ENCODE measurements around the gene SLC25A26. TPM values are rescaled to one million over a fixed set of nuclear protein-coding genes. Genes with fewer than 3 reads are reported as not detected.
A peak's percentile ranks its signal among the peaks of the same experiment; 100 is the strongest.

SLC25A26 gene
- total and polyA plus RNA-seq, 7 donors, result 17.8 to 42.8 (median 22.4) TPM

- H3K36me3 ChIP-seq, result peaks cover 0 to 38% (median 7%) of the 10 kb centered on the region in 4 donors
- TF ChIP-seq CTCF (IDR thresholded peaks at IDR 0.05) (peak in 3 of 4 experiments; percentile 17 to 40 (median 40)), EP300 (IDR thresholded peaks at IDR 0.05) (no peak), POLR2A (IDR thresholded peaks at IDR 0.05) (no peak), POLR2AphosphoS5 (IDR thresholded peaks at IDR 0.05) (no peak)
- 45 to 77% methylated on average over 18 of the region's 18 CpGs for WGBS, 2 donors
- H3K27me3 ChIP-seq, result no peaks in the 10 kb centered on the region
- DNase-seq, result no peak
- no peak overlapping the region for H3K4me3 ChIP-seq
- peaks cover 0 to 24% (median 18%) of the 10 kb centered on the region in 4 donors for H3K4me1 ChIP-seq
- peak overlapping the region in 3 of 4 donors; percentile 40 to 54 (median 52) for H3K27ac ChIP-seq
- H3K9me3 ChIP-seq, result no peaks in the 10 kb centered on the region
- intact Hi-C loops (cut with DNase I), result loop anchor here (2.0 kb wide), 1 partner anchor 94 kb away; no protein-coding TSS in a partner anchor
Measured at GRCh38 chr3:66372681-66373350, 152.0 kb downstream of the SLC25A26 start.

DNA sequence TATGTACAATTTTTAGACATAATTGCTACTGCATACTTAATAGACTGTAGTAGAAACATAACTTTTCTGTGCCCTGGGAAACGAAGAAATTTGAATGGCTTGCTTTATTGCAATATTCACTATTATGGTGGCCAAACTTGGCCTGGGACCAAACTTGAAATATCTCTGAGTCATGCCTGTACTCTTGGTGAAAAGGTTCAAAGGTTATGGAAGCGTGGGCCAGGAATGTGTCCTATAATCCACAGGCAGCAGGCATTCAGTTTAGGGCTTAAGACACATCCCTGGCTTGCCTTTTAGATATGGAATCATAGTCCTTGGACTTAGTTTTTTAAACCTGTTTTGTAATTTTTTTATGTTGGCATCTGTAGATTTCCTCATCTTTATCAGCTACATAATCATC, 155.8 kb downstream of the SLC25A26 start:
- peak in 3 of 4 donors; percentile 14 to 49 (median 48) for TF ChIP-seq POLR2AphosphoS5 (IDR thresholded peaks at IDR 0.05)
- TF ChIP-seq POLR2A (IDR thresholded peaks at IDR 0.05), result no peak
- no peak for TF ChIP-seq CTCF (IDR thresholded peaks at IDR 0.05)
- TF ChIP-seq EP300 (IDR thresholded peaks at IDR 0.05), result no peak
- H3K4me3 ChIP-seq, result no peak overlapping the region
- H3K27ac ChIP-seq, result peak overlapping the region in 3 of 4 donors; percentile 44 to 56 (median 53)
- H3K9me3 ChIP-seq, result no peaks in the 10 kb centered on the region
- no peaks in the 10 kb centered on the region for H3K27me3 ChIP-seq
- DNase-seq, result no peak
- intact Hi-C loops (cut with DNase I), result no loop called here
- peaks cover 23 to 75% (median 37%) of the 10 kb centered on the region in 4 donors for H3K36me3 ChIP-seq
- H3K4me1 ChIP-seq, result peaks cover 0 to 34% (median 19%) of the 10 kb centered on the region in 4 donors
- WGBS, 2 donors, result 19 to 59% methylated on average over 2 of the region's 2 CpGs

DNA sequence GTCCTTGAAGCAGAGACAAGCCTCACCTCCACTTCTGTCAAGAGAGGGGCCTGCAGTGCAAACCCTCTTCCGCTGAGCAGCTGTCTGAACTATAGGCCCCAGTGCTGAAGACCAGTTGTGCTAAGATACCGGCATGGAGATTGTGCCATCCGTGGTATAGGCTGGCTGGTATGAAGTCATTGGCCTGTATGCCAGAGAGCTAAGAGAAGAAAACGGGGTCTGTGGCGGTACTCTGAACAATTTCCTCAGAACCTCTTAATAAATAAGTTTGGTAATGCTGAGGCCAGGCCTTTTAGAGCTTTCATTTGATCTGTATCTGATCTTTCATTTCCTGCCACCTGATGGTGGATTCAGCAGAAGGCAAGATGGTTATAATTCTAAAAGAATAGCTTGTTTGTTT, 157.0 kb downstream of the SLC25A26 start:
- TF ChIP-seq CTCF (IDR thresholded peaks at IDR 0.05) (no peak), POLR2A (IDR thresholded peaks at IDR 0.05) (no peak), POLR2AphosphoS5 (IDR thresholded peaks at IDR 0.05) (no peak)
- Histone ChIP-seq H3K4me1 (peaks cover 0 to 43% (median 27%) of the 10 kb centered on the region in 4 donors), H3K27me3 (no peaks in the 10 kb centered on the region), H3K27ac (peak overlapping the region in 3 of 4 donors; percentile 44 to 56 (median 53)), H3K4me3 (no peak overlapping the region), H3K36me3 (peaks cover 36 to 88% (median 49%) of the 10 kb centered on the region in 4 donors), H3K9me3 (no peaks in the 10 kb centered on the region)
- no peak for DNase-seq
- 72 to 90% methylated on average over 5 of the region's 5 CpGs for WGBS, 2 donors
- intact Hi-C loops (cut with DNase I), result no loop called here

DNA sequence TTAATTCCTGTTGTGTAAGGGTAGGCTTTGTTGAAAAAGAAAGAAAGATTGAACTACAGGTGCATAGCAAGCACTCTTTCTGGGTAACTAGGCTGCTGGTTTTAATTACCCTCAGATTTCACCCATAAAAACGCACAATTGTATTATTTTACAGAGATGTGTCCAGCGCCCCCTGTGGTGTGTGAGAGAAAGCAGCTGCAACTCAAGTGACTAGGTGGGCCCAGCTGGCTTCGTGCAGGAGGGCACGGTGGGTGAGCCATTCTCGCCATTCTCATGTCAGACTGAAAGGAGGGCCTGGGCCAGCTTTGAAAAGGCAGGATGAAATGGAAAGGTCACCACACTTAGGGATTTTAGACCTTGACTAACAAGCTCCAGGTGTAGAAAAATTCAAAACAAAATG, 157.5 kb downstream of the SLC25A26 start:
- no peaks in the 10 kb centered on the region for H3K27me3 ChIP-seq
- peaks cover 0 to 38% (median 27%) of the 10 kb centered on the region in 4 donors for H3K4me1 ChIP-seq
- no peak overlapping the region for H3K4me3 ChIP-seq
- intact Hi-C loops (cut with DNase I), result no loop called here
- H3K27ac ChIP-seq, result peak overlapping the region in 3 of 4 donors; percentile 44 to 56 (median 53)
- H3K36me3 ChIP-seq, result peaks cover 40 to 91% (median 54%) of the 10 kb centered on the region in 4 donors
- H3K9me3 ChIP-seq, result no peaks in the 10 kb centered on the region
- TF ChIP-seq POLR2AphosphoS5 (IDR thresholded peaks at IDR 0.05) (no peak), POLR2A (IDR thresholded peaks at IDR 0.05) (peak in 1 of 2 donors; percentile 11), CTCF (IDR thresholded peaks at IDR 0.05) (peak in 3 of 4 experiments; percentile 19 to 27 (median 21))
- peak; percentile 62 for DNase-seq
- WGBS, 2 donors, result 44 to 69% methylated on average over 5 of the region's 5 CpGs

Measured in sigmoid colon (tissue), 7 donors.